GM18517 (cell line): ENCODE results near the gene SLC35D3.
A peak's percentile ranks its signal among the peaks of the same experiment; 100 is the strongest.
"Not testable (repeated sequence)": the region's sequence is repeated elsewhere in the genome, so short reads cannot be mapped to it uniquely, and the experiment has no call there.

ENCODE experiments used
- ATAC-seq: cut with Tn5 transposase; IDR thresholded peaks from one replicate; pipeline ENCODE4 v1.9.1; 2021; ENCODE audit warnings: mild to moderate bottlenecking, moderate library complexity; ENCODE audit not compliant: unreplicated experiment

Gene SLC35D3

GRCh38 chr6:136962661-136963060 is 40.6 kb downstream of the SLC35D3 start:
- ATAC-seq, result no peak

GRCh38 chr6:136963259-136963658 is 41.2 kb downstream of the SLC35D3 start:
- ATAC-seq, result no peak

- no peak for ATAC-seq
Measured at GRCh38 chr6:136964398-136964797, 42.3 kb downstream of the SLC35D3 start.

- ATAC-seq, result peak; percentile 80
Measured at GRCh38 chr6:136967876-136968752, 46.0 kb downstream of the SLC35D3 start.

- no peak for ATAC-seq
Measured at GRCh38 chr6:136968837-136969236, 46.7 kb downstream of the SLC35D3 start.

- no peak for ATAC-seq
Measured at GRCh38 chr6:136969433-136969832, 47.3 kb downstream of the SLC35D3 start.

- ATAC-seq, result no peak
Measured at GRCh38 chr6:136969930-136970329, 47.8 kb downstream of the SLC35D3 start.

- ATAC-seq, result no peak
Measured at GRCh38 chr6:136971609-136972008, 49.5 kb downstream of the SLC35D3 start.

- ATAC-seq, result not testable (repeated sequence)
Measured at GRCh38 chr6:136973781-136974180, 51.7 kb downstream of the SLC35D3 start.
